A375 (cell line): ENCODE results near the gene CSN3. TPM values are rescaled to one million over a fixed set of nuclear protein-coding genes. Genes with fewer than 3 reads are reported as not detected.

Source experiments
- total RNA-seq: library from RNA; depleted of rRNA; stranded (reverse); fragments of >200 nt; shearing (Covaris generic); gene quantifications from 2 replicates; pipeline ENCODE4 v1.2.3, GENCODE V29; 2014; rRNA removed

Gene CSN3, protein sequence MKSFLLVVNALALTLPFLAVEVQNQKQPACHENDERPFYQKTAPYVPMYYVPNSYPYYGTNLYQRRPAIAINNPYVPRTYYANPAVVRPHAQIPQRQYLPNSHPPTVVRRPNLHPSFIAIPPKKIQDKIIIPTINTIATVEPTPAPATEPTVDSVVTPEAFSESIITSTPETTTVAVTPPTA
- not detected in 2 replicates for total RNA-seq

GRCh38 chr4:70242297-70242696 is at the start of gene CSN3:
Gene CSN3, plus strand, starts transcription at chr4:70242597. Its CDS starts 2,223 bp downstream, at chr4:70244820.

DNA sequence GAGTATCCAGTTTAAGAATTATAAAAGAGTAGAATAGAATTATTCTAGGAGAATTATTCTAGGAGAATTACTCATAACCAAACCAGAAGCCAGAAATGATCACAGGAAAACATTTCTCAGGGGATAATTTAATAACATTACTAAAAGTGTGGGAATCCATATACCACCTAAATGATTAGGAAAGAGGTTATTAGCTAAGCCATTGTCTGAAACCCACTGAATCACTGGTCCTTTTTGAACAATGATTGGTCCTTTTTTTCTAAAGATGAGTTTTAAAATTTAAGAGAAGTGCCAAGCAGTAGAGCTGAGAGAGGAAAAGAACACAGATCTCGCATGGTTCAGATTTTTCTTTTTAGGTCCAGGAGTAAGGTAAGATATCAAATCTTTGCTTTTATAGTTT is 47.0 kb upstream of the CSN3 start, which contains the start of gene ODAM:
ODAM (plus strand) TSS at position 301 of the 400 bp plus-strand sequence. CDS start 819 bp downstream, outside the sequence.

DNA sequence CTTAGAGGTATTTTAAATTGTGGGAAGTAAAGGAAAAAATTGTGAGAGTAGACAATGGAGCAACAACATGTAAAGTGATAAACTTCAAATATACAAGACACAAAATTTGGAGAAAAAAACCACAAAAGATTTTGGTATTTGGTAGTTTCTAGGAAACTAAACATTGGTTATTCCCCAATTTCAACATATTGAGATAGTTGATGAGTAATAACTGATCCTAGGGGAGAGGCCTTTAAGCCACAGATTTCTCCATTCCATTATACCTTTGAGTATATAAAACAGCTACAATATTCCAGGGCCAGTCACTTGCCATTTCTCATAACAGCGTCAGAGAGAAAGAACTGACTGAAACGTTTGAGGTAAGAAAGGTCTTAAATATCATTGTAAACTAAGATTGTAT is 16.6 kb upstream of the CSN3 start, which contains the start of gene FDCSP:
FDCSP (plus strand) TSS at position 301 of the 400 bp plus-strand sequence. CDS start 5,071 bp downstream, outside the sequence.

Other genes with a start within 250 kb of the CSN3 start
- gene STATH, start 246.6 kb upstream of the CSN3 start, total RNA-seq = not detected in 2 replicates
- gene HTN3, start 214.1 kb upstream of the CSN3 start, total RNA-seq = not detected in 2 replicates
- not detected in 2 replicates for gene HTN1, start 192.2 kb upstream of the CSN3 start, total RNA-seq
- not detected in 2 replicates for gene PRR27, start 88.4 kb upstream of the CSN3 start, total RNA-seq
- not detected in 2 replicates for gene ODAM, start 46.9 kb upstream of the CSN3 start, total RNA-seq
- not detected in 2 replicates for gene FDCSP, start 16.5 kb upstream of the CSN3 start, total RNA-seq
- gene CABS1, start 92.4 kb downstream of the CSN3 start, total RNA-seq = not detected in 2 replicates
- gene SMR3A, start 118.2 kb downstream of the CSN3 start, total RNA-seq = not detected in 2 replicates
- gene SMR3B, start 140.5 kb downstream of the CSN3 start, total RNA-seq = not detected in 2 replicates
- not detected in 2 replicates for gene OPRPN, start 155.3 kb downstream of the CSN3 start, total RNA-seq
- not detected in 2 replicates for gene MUC7, start 229.6 kb downstream of the CSN3 start, total RNA-seq